Endothelial cell (in vitro differentiated cells): ENCODE results near the gene MOXD1. TPM values are rescaled to one million over a fixed set of nuclear protein-coding genes. Genes with fewer than 3 reads are reported as not detected.

Experiments used
- DNase-seq: peaks from one replicate; pipeline ENCODE4 v3.0.0; 2021; ENCODE audit warnings: low spot score
- H3K27ac Mint-ChIP-seq: one replicate; pipeline ENCODE4 v1.8.0; 2021; ENCODE audit warnings: mixed read lengths, inconsistent platforms; ENCODE audit not compliant: unreplicated experiment
- H3K27me3 Mint-ChIP-seq: one replicate; pipeline ENCODE4 v1.8.0; 2021; ENCODE audit warnings: mild to moderate bottlenecking, moderate library complexity, mixed read lengths, inconsistent platforms; ENCODE audit not compliant: unreplicated experiment
- H3K36me3 Mint-ChIP-seq: one replicate; pipeline ENCODE4 v1.8.0; 2021; ENCODE audit warnings: mild to moderate bottlenecking, low read depth, mixed read lengths, inconsistent platforms; ENCODE audit not compliant: unreplicated experiment
- H3K4me1 Mint-ChIP-seq: one replicate; pipeline ENCODE4 v1.8.0; 2021; ENCODE audit warnings: mild to moderate bottlenecking, mixed read lengths, inconsistent platforms; ENCODE audit not compliant: unreplicated experiment
- H3K4me3 Mint-ChIP-seq: one replicate; pipeline ENCODE4 v1.8.0; 2021; ENCODE audit warnings: mild to moderate bottlenecking, mixed read lengths, inconsistent platforms; ENCODE audit not compliant: unreplicated experiment
- H3K9me3 Mint-ChIP-seq: one replicate; pipeline ENCODE4 v1.8.0; 2021; ENCODE audit warnings: mixed read lengths, inconsistent platforms; ENCODE audit not compliant: unreplicated experiment
- total RNA-seq: library from RNA; stranded (reverse); fragmentation: NEBNext Ultra II Directional; extraction: Animal tissue kit (Norgen Biotek cat#: 25700); gene quantifications from one replicate; pipeline ENCODE4 v1.2.1, GENCODE V29; 2021; ENCODE audit not compliant: unreplicated experiment
- TF ChIP-seq, protein P1 (sequence below): fragments of 200-600 bp; sonication (generic); IDR thresholded peaks from one replicate; pipeline ENCODE4 v1.5.0; 2021; ENCODE audit warnings: antibody characterized with exemption; ENCODE audit not compliant: unreplicated experiment

MOXD1 gene
- total RNA-seq, 1 donor from 2014 or later = 0.08 TPM

DNA sequence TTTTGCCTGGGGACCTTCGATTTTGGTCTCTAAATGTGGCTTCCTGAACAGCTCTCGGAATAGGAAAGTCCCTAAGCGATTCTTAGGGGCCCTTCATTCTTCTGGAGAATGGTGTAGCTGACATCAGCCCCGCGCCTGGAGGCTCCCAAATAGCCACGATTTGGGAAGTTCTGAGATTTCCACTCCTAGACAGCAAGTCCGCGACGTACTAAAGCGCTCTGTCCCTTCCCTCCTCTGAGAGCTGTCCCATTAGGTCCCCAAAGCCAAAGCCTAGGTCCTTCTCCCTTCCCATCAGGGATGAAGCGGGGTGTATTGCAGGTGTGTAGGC lies 756 bp downstream of the MOXD1 start:
- no peaks in the 10 kb centered on the region for H3K36me3 Mint-ChIP-seq
- H3K27ac Mint-ChIP-seq = no peak overlapping the region
- H3K27me3 Mint-ChIP-seq = peaks cover 3% of the 10 kb centered on the region
- TF ChIP-seq, protein P1, sequence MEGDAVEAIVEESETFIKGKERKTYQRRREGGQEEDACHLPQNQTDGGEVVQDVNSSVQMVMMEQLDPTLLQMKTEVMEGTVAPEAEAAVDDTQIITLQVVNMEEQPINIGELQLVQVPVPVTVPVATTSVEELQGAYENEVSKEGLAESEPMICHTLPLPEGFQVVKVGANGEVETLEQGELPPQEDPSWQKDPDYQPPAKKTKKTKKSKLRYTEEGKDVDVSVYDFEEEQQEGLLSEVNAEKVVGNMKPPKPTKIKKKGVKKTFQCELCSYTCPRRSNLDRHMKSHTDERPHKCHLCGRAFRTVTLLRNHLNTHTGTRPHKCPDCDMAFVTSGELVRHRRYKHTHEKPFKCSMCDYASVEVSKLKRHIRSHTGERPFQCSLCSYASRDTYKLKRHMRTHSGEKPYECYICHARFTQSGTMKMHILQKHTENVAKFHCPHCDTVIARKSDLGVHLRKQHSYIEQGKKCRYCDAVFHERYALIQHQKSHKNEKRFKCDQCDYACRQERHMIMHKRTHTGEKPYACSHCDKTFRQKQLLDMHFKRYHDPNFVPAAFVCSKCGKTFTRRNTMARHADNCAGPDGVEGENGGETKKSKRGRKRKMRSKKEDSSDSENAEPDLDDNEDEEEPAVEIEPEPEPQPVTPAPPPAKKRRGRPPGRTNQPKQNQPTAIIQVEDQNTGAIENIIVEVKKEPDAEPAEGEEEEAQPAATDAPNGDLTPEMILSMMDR = no peak
- no peak for DNase-seq
- H3K4me1 Mint-ChIP-seq = peaks cover 8% of the 10 kb centered on the region
- no peaks in the 10 kb centered on the region for H3K9me3 Mint-ChIP-seq
- peak overlapping the region; percentile 78 for H3K4me3 Mint-ChIP-seq

DNA sequence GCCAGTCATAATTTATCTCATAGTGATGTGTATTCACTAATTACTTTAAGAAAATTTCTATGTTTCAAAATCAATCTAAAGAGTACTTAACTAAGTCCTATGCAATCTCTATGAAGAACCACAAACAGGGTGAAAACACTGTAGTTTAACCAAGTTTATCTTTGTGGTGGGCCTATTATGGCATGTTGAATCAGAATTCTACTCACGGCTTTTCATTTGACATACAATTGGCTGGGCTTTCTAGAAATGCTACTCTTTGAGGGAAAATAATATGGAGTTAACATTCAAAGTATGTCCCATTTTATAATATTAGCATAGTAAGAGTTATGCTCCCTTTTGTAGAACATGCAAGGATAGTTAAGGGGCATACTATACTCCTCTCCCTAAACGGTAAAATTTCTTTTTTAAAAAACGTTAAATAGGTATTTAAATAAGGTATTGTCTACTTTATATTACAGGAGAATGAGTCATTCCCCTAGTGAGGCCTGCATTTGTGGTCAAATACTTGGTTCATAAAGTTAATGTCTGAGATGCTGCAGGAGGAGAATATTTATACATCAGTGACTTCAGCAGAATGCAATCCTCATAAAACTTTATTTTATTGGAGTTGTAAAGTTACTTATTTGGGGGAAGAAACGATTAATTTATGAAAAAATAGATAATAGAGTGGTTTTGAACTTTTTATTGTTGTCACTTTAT lies 1.8 kb downstream of the MOXD1 start:
- Mint-ChIP-seq H3K4me3 (no peak overlapping the region), H3K36me3 (no peaks in the 10 kb centered on the region), H3K27me3 (peaks cover 3% of the 10 kb centered on the region)

DNA sequence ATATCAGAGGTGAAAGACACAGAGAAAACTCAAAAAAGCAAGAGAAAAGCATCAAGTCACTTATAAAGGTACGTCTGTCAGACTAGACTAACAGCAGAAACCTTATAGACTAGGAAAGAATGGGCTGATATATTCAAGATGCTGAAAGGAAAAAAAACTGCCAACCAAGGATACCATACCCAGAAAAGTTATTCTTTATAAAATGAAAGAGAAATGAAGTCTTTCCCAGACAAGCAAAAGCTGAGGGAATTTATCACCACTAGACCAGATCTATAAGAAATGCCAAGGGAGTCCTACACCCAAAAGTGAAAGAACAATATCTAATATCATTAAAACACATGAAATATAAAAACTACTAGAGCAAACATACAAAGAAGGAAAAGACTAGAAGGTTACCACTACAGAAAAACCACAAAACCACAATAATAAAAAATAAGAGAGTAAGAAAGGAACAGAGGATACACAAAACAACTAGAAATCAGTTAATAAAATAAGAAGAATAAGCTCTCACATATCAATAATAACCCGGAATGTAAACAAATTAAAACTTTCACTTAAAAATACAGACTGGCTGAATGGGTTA lies 6.2 kb downstream of the MOXD1 start:
- peaks cover 5% of the 10 kb centered on the region for H3K9me3 Mint-ChIP-seq
- H3K4me3 Mint-ChIP-seq = no peak overlapping the region
- no peak for DNase-seq
- H3K36me3 Mint-ChIP-seq = no peaks in the 10 kb centered on the region
- no peaks in the 10 kb centered on the region for H3K27me3 Mint-ChIP-seq
- no peaks in the 10 kb centered on the region for H3K4me1 Mint-ChIP-seq
- no peak overlapping the region for H3K27ac Mint-ChIP-seq
- TF ChIP-seq, protein P1 = no peak

More for the DNA sequence above, 1.8 kb downstream of the MOXD1 start:
- TF ChIP-seq, protein P1 = no peak
- Mint-ChIP-seq H3K27ac (no peak overlapping the region), H3K4me1 (peaks cover 8% of the 10 kb centered on the region), H3K9me3 (no peaks in the 10 kb centered on the region)
- DNase-seq = no peak

DNA sequence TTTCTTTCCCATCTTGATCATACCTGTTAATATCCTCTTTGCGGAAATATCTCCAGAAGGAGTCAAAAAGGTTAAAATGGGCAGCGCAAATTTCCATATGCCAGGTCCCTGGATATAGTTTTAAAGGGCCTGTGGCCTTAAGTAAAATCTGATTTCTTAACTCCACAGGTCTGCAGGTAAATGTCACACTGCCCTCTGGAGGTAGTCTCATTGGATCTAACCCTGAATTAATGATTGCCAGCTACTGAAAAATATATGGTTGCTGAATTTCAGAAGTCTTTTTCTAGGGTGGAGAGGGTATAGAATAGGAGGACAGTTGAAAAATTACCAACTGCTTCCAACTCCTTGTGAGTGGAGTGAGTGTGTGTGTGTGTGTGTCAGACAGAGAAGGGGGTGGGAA lies 8.5 kb downstream of the MOXD1 start:
- no peaks in the 10 kb centered on the region for H3K4me1 Mint-ChIP-seq
- no peaks in the 10 kb centered on the region for H3K36me3 Mint-ChIP-seq
- DNase-seq = no peak
- H3K27ac Mint-ChIP-seq = no peak overlapping the region
- TF ChIP-seq, protein P1 = no peak
- peaks cover 5% of the 10 kb centered on the region for H3K9me3 Mint-ChIP-seq
- no peak overlapping the region for H3K4me3 Mint-ChIP-seq
- H3K27me3 Mint-ChIP-seq = no peaks in the 10 kb centered on the region

DNA sequence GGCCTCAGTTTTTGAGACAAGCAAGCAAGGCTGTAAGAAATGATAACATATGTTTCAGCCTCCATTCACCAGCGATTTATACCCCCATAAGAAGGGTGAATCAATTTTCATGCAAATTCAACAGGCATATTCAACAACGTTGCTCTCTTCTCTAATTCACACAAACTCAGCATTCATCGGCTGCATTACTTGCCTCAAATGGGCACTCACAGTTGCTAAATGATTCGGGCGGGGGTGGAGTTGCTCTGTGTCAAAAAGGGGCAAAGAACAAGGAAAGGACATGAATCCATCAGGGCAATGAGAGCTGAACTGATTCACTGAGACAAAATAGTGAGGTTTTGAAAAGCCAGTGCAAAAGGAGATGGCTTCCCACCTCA lies 9.0 kb downstream of the MOXD1 start:
- H3K4me1 Mint-ChIP-seq = no peaks in the 10 kb centered on the region
- H3K27me3 Mint-ChIP-seq = no peaks in the 10 kb centered on the region
- H3K27ac Mint-ChIP-seq = no peak overlapping the region
- TF ChIP-seq, protein P1 = no peak
- H3K9me3 Mint-ChIP-seq = peaks cover 5% of the 10 kb centered on the region
- no peak for DNase-seq
- no peaks in the 10 kb centered on the region for H3K36me3 Mint-ChIP-seq
- H3K4me3 Mint-ChIP-seq = no peak overlapping the region
